SK-N-SH (cell line): ENCODE measurements around the gene CLDN19.

Experiments
- ELF1 ChIP-seq: IDR thresholded peaks from 2 replicates; pipeline ENCODE4 v1.4.0; 2012
- EZH2phosphoT487 ChIP-seq: fragments of 200-600 bp; sonication (generic); IDR thresholded peaks from 2 replicates; pipeline ENCODE4 v1.6.1; 2017; ENCODE audit warnings: low read depth, mixed run types, mild to moderate bottlenecking, antibody characterized with exemption, moderate library complexity, borderline replicate concordance
- FOXM1 ChIP-seq: IDR thresholded peaks from 2 replicates; pipeline ENCODE4 v1.4.0; 2012; ENCODE audit warnings: low read depth, mild to moderate bottlenecking
- NFIC ChIP-seq: IDR thresholded peaks from 2 replicates; pipeline ENCODE4 v1.4.0; 2012; ENCODE audit warnings: borderline replicate concordance
- POLR2AphosphoS5 ChIP-seq: IDR thresholded peaks from 2 replicates; pipeline ENCODE4 v1.6.1; 2012; ENCODE audit warnings: low read depth, low read length
- RAD21 ChIP-seq: IDR thresholded peaks from 2 replicates; pipeline ENCODE4 v1.6.1; 2012; ENCODE audit warnings: mild to moderate bottlenecking, low read length
- RXRA ChIP-seq: IDR thresholded peaks from 2 replicates; pipeline ENCODE4 v1.4.0; 2012; ENCODE audit warnings: low read depth, mild to moderate bottlenecking, borderline replicate concordance
- TAF1 ChIP-seq: IDR thresholded peaks from 2 replicates; pipeline ENCODE4 v1.6.1; 2012; ENCODE audit warnings: low read depth, mild to moderate bottlenecking, low read length, moderate library complexity, borderline replicate concordance
- TF ChIP-seq, protein P1 (sequence below): fragments of 200-600 bp; sonication (generic); IDR thresholded peaks from 2 replicates; pipeline ENCODE4 v1.6.1; 2017; ENCODE audit warnings: antibody characterized with exemption, mild to moderate bottlenecking, moderate library complexity
- TF ChIP-seq, protein P2 (sequence below): IDR thresholded peaks from 2 replicates; pipeline ENCODE4 v1.4.0; 2012; ENCODE audit warnings: low read depth

- TF ChIP-seq, protein P1, sequence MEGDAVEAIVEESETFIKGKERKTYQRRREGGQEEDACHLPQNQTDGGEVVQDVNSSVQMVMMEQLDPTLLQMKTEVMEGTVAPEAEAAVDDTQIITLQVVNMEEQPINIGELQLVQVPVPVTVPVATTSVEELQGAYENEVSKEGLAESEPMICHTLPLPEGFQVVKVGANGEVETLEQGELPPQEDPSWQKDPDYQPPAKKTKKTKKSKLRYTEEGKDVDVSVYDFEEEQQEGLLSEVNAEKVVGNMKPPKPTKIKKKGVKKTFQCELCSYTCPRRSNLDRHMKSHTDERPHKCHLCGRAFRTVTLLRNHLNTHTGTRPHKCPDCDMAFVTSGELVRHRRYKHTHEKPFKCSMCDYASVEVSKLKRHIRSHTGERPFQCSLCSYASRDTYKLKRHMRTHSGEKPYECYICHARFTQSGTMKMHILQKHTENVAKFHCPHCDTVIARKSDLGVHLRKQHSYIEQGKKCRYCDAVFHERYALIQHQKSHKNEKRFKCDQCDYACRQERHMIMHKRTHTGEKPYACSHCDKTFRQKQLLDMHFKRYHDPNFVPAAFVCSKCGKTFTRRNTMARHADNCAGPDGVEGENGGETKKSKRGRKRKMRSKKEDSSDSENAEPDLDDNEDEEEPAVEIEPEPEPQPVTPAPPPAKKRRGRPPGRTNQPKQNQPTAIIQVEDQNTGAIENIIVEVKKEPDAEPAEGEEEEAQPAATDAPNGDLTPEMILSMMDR = no peak
- no peak for TF ChIP-seq ELF1
- TF ChIP-seq, protein P2, sequence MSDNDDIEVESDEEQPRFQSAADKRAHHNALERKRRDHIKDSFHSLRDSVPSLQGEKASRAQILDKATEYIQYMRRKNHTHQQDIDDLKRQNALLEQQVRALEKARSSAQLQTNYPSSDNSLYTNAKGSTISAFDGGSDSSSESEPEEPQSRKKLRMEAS = no peak
- TF ChIP-seq NFIC = no peak
- no peak for TF ChIP-seq TAF1
- no peak for TF ChIP-seq POLR2AphosphoS5
- no peak for TF ChIP-seq FOXM1
- TF ChIP-seq RXRA = no peak
- no peak for TF ChIP-seq RAD21
- TF ChIP-seq EZH2phosphoT487 = no peak
These were observed 2.8 kb downstream of the CLDN19 start for GRCh38 chr1:42737257-42737656.
